GM12878 (cell line): ENCODE results near the gene KRTAP10-10. TPM values are rescaled to one million over a fixed set of nuclear protein-coding genes. Genes with fewer than 3 reads are reported as not detected.

ENCODE experiments used
- ATAC-seq: fragments of 200-7000 bp; cut with Tn5 transposase; 3 replicates; pipeline ENCODE4 v1.9.1; 2020; ENCODE audit warnings: mild to moderate bottlenecking, moderate library complexity
- BruUV-seq: library from RNA; stranded (reverse); fragments of 400-500 nt; replicated peaks from 2 replicates; lab custom pipeline; 2021; lab: Mats Ljungman, UMichigan
- CTCF ChIA-PET: fragments of 300-600 bp; sonication (Branson Sonifier 250); formaldehyde crosslinking; extraction: SDS; loops from one replicate; lab custom pipeline; 2021; ENCODE audit warnings: inconsistent platforms; lab: Yijun Ruan, JAX
- POLR2A ChIA-PET: fragments of 350-600 bp; formaldehyde crosslinking; extraction: SDS; loops from one replicate; lab custom pipeline; 2021; ENCODE audit warnings: inconsistent platforms; lab: Charles Lee
- RAD21 ChIA-PET: fragments of 300-600 bp; sonication (Branson Sonifier 250); formaldehyde crosslinking; loops from one replicate; lab custom pipeline; 2023; ENCODE audit warnings: antibody characterized with exemption; ENCODE audit not compliant: unreplicated experiment; lab: Charles Lee
- SMC1A ChIA-PET: fragments of 300-600 bp; sonication (Branson Sonifier 250); formaldehyde crosslinking; loops from one replicate; lab custom pipeline; 2023; ENCODE audit not compliant: unreplicated experiment, uncharacterized antibody; lab: Charles Lee
- DNase-seq: peaks from one replicate; pipeline ENCODE4 v3.0.0-alpha.2; 2011; ENCODE audit warnings: low read depth, low spot score
- FAIRE-seq: peaks from 3 replicates; lab custom pipeline; 2011; peaks lifted over from hg19 to GRCh38; lab: Jason Lieb, UNC
- H2AFZ ChIP-seq: 2 replicates; pipeline ENCODE4 v1.6.0; 2011; ENCODE audit warnings: low read depth, low read length, control low read depth; ENCODE audit not compliant: control insufficient read depth
- H3K27ac ChIP-seq: 2 replicates; pipeline ENCODE4 v1.5.1; 2011; ENCODE audit warnings: control low read depth; ENCODE audit not compliant: control insufficient read depth, insufficient read depth
- H3K27me3 ChIP-seq, 2 experiments: replicated peaks in 1 of 2; 2 replicates each; pipeline versions ENCODE4 v1.6.0 to v1.6.1; 2011; ENCODE audit warnings: low read length in 1 of 2; ENCODE audit not compliant: control insufficient read depth in 2 of 2, insufficient read depth in 2 of 2
- H3K36me3 ChIP-seq, 2 experiments: 2 replicates each; pipeline ENCODE4 v1.5.1; 2011; ENCODE audit warnings: low read length in 1 of 2; ENCODE audit not compliant: control insufficient read depth in 2 of 2, insufficient read depth in 2 of 2
- H3K4me1 ChIP-seq: 2 replicates; pipeline ENCODE4 v1.6.1; 2011; ENCODE audit warnings: mild to moderate bottlenecking, low read length, moderate library complexity, mixed read lengths; ENCODE audit not compliant: control insufficient read depth, insufficient read depth
- H3K4me2 ChIP-seq: 2 replicates; pipeline ENCODE4 v1.6.0; 2011; ENCODE audit warnings: control low read depth; ENCODE audit not compliant: control insufficient read depth, insufficient read depth
- H3K4me3 ChIP-seq: fragments of 200-600 bp; sonication (generic); 2 replicates; pipeline ENCODE4 v1.5.1; 2016
- H3K79me2 ChIP-seq: 2 replicates; pipeline ENCODE4 v1.6.0; 2011; ENCODE audit warnings: low read length; ENCODE audit not compliant: control insufficient read depth, insufficient read depth
- H3K9ac ChIP-seq: 2 replicates; pipeline ENCODE4 v1.8.0; 2011; ENCODE audit warnings: low read length, control low read depth, mixed read lengths; ENCODE audit not compliant: control insufficient read depth, insufficient read depth
- H3K9me3 ChIP-seq: replicated peaks from 3 replicates; pipeline ENCODE4 v1.5.1; 2011; ENCODE audit warnings: mild to moderate bottlenecking, low read length; ENCODE audit not compliant: control insufficient read depth, insufficient read depth
- H4K20me1 ChIP-seq: 2 replicates; pipeline ENCODE4 v1.6.0; 2011; ENCODE audit not compliant: control insufficient read depth, insufficient read depth
- CBX3 ChIP-seq: fragments of 200-600 bp; sonication (generic); IDR thresholded peaks from 2 replicates; pipeline ENCODE4 v1.6.1; 2016; ENCODE audit warnings: low read depth, borderline replicate concordance
- CHD4 ChIP-seq: fragments of 200-600 bp; sonication (generic); IDR thresholded peaks from 2 replicates; pipeline ENCODE4 v1.6.1; 2016; ENCODE audit warnings: mild to moderate bottlenecking
- RB1 ChIP-seq: fragments of 450-650 bp; formaldehyde crosslinking; IDR thresholded peaks from 2 replicates; pipeline ENCODE4 v1.6.1; 2017; ENCODE audit warnings: mild to moderate bottlenecking, borderline replicate concordance
- RBBP5 ChIP-seq: fragments of 200-600 bp; sonication (generic); conservative IDR thresholded peaks from 2 replicates; pipeline ENCODE4 v1.6.1; 2016
- RCOR1 ChIP-seq: conservative IDR thresholded peaks from 2 replicates; pipeline ENCODE4 v1.6.1; 2012; ENCODE audit warnings: low read depth, low read length, improper control_type of control experiment
- SIN3A ChIP-seq: IDR thresholded peaks from 2 replicates; pipeline ENCODE4 v1.6.1; 2012; ENCODE audit warnings: low read depth, low read length, improper control_type of control experiment
- ZNF207 ChIP-seq: fragments of 450-650 bp; IDR thresholded peaks from 2 replicates; pipeline ENCODE4 v1.6.1; 2014; ENCODE audit warnings: antibody characterized with exemption, mild to moderate bottlenecking, borderline replicate concordance
- WGBS: methylation state at CpG from one replicate; pipeline ENCODE4 v1.1.6; 2016; ENCODE audit warnings: low lambda C conversion rate; ENCODE audit not compliant: insufficient replicate concordance, insufficient coverage; ENCODE audit errors: missing lambda C conversion rate; 5-methylcytosine and 5-hydroxymethylcytosine counted together
- in situ Hi-C: fragments of 300-500 bp; cut with MboI; formaldehyde crosslinking; loops from 9 replicates; pipeline ENCODE4 v1.14.3; 2018; ENCODE audit warnings: mixed read lengths
- intact Hi-C: fragments of 100-400 bp; cut with micrococcal nuclease; formaldehyde crosslinking; loops from one replicate; pipeline ENCODE4 v1.14.2; 2022; ENCODE audit not compliant: unreplicated experiment
- polyA plus RNA-seq, 11 experiments: library from polyadenylated mRNA; depleted of rRNA in 4 of 11; unstranded in 6 of 11; stranded (reverse) in 5 of 11; fragments of >200 nt; fragmentation: Nextera tagmentation in 4 of 11; fragmentation: Illumina TruSeq in 1 of 11; extraction: Ambion mirVana in 4 of 11; extraction: Trizol in 1 of 11; gene quantifications; 1 replicate in 1 of 11; 2 replicates in 10 of 11; pipeline versions ENCODE4 v1.2.1 to v1.2.3, GENCODE V29; 2011 to 2016; ENCODE audit warnings: inconsistent platforms in 2 of 11, missing spikeins in 2 of 11, low read depth in 1 of 11
- total RNA-seq, 4 experiments: library from RNA; depleted of rRNA in 3 of 4; stranded (reverse); fragments of >200 nt in 3 of 4; fragmentation: Illumina TruSeq in 1 of 4; extraction: Trizol in 1 of 4; gene quantifications; 2 replicates each; pipeline versions ENCODE4 v1.2.1 to v1.2.3, GENCODE V29; 2013 to 2021
- TF ChIP-seq, protein P1 (sequence below): fragments of 450-650 bp; conservative IDR thresholded peaks from 2 replicates; pipeline ENCODE4 v1.6.1; 2017; ENCODE audit warnings: mild to moderate bottlenecking, moderate library complexity

Gene KRTAP10-10
- total and polyA plus RNA-seq, 10 of the 15 experiments (the other 5 are each of a cell fraction or from before 2014, with no cell fraction given), result not detected

GRCh38 chr21:44626262-44626661 is 10.9 kb upstream of the KRTAP10-10 start:
- POLR2A ChIA-PET, result no interaction called here
- RAD21 ChIA-PET, result no interaction called here
- no peak for FAIRE-seq
- no peak overlapping the region for H3K4me3 ChIP-seq
- H3K9ac ChIP-seq, result no peak overlapping the region
- no peaks in the 10 kb centered on the region for H3K36me3 ChIP-seq
- H2AFZ ChIP-seq, result no peak overlapping the region
- SMC1A ChIA-PET, result no interaction called here
- no peak overlapping the region for H3K4me2 ChIP-seq
- no peaks in the 10 kb centered on the region for H3K4me1 ChIP-seq
- H4K20me1 ChIP-seq, result no peaks in the 10 kb centered on the region
- no peak for ATAC-seq
- intact Hi-C loops, result no loop called here
- no TSS peak for BruUV-seq
- CTCF ChIA-PET, result no interaction called here
- no peak for DNase-seq
- TF ChIP-seq RCOR1 (no peak), SIN3A (no peak), RB1 (no peak), ZNF207 (no peak), CBX3 (no peak), RBBP5 (no peak), CHD4 (no peak)
- TF ChIP-seq, protein P1, sequence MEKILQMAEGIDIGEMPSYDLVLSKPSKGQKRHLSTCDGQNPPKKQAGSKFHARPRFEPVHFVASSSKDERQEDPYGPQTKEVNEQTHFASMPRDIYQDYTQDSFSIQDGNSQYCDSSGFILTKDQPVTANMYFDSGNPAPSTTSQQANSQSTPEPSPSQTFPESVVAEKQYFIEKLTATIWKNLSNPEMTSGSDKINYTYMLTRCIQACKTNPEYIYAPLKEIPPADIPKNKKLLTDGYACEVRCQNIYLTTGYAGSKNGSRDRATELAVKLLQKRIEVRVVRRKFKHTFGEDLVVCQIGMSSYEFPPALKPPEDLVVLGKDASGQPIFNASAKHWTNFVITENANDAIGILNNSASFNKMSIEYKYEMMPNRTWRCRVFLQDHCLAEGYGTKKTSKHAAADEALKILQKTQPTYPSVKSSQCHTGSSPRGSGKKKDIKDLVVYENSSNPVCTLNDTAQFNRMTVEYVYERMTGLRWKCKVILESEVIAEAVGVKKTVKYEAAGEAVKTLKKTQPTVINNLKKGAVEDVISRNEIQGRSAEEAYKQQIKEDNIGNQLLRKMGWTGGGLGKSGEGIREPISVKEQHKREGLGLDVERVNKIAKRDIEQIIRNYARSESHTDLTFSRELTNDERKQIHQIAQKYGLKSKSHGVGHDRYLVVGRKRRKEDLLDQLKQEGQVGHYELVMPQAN, result no peak
- TF ChIP-seq, all 136 proteins: peak for 0
- WGBS, result 39% methylated on average over 10 of the region's 10 CpGs
- H3K27me3 ChIP-seq, result no peaks in the 10 kb centered on the region
- H3K27ac ChIP-seq, result no peak overlapping the region
- no peaks in the 10 kb centered on the region for H3K79me2 ChIP-seq
- H3K9me3 ChIP-seq, result peaks cover 10% of the 10 kb centered on the region; the same call in 1 of the 3 replicates
- in situ Hi-C loops, result no loop called here
